Stimulated activated naive CD8-positive, alpha-beta T cell treated with anti-CD3 and anti-CD28 coated beads, Interleukin-15, Interleukin-2, amounts not matched to agents 100 ng/mL and 50 ng/mL, for 24 hours (primary cell): ENCODE results near the gene SLC6A8.
A peak's percentile ranks its signal among the peaks of the same experiment; 100 is the strongest.

Source experiments
- H3K27ac Mint-ChIP-seq: one replicate; pipeline ENCODE4 v1.8.0; 2021; ENCODE audit warnings: mild to moderate bottlenecking, mixed read lengths
- H3K27me3 Mint-ChIP-seq: one replicate; pipeline ENCODE4 v1.8.0; 2021; ENCODE audit warnings: mixed read lengths
- H3K36me3 Mint-ChIP-seq: one replicate; pipeline ENCODE4 v1.8.0; 2021; ENCODE audit warnings: low read depth, mixed read lengths
- H3K4me1 Mint-ChIP-seq: one replicate; pipeline ENCODE4 v1.8.0; 2021; ENCODE audit warnings: low read depth, mixed read lengths
- H3K4me3 Mint-ChIP-seq: one replicate; pipeline ENCODE4 v1.8.0; 2021; ENCODE audit warnings: mild to moderate bottlenecking, mixed read lengths
- H3K9me3 Mint-ChIP-seq: one replicate; pipeline ENCODE4 v1.8.0; 2021; ENCODE audit warnings: mixed read lengths

Gene SLC6A8

DNA sequence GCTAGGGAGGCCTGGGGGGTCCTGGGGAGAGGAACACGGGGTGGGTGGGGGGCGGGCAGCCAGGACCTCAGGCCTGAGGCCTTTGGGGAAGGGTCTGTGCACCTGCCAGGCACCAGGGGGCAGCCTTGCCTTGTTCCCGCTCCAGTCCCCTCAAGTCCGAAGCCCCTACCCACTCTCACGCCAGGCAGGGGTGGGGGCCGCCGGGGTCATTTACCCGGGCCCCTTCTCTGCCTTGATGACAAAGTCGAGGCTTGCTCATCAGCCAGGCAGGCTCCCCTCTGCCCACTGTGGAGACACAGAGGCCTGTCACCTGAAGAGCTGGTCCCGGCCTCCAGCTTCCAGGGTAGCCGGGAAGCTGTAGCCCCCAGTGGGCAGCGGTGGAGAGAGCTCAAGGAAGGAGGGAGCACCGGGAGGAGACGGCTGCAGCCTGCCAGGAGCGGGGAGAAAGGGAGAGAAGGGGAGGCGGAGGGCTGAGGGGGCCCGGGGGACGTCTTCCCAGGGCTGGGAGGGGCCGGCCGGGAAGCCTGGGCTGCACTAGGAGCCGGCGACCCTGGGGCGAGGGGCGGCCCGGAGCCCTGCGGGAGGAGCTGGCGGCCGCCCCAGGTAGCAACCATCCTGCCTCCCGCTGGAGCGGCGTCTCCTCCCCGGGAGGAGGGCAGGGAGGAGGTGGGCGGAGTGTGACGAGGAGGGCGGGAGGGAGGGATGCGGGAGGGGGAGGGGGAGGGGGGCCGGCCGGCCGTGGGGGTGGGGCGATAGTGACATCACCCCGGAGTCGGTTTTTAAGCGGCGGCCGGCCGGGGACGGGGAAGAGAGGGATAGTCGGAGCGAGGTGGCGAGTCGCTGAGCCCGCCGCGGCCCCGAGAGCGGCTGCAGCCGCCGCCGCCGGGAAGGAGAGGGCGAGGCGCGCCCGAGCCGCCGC is at the start of gene SLC6A8:
Gene SLC6A8 (plus strand): TSS at position 806 of the 919 bp plus-strand sequence. CDS start 649 bp downstream, outside the sequence.
- no peaks in the 10 kb centered on the region for H3K36me3 Mint-ChIP-seq
- H3K27ac Mint-ChIP-seq: no peak within 1 kb of the TSS
- peaks cover 6% of the 10 kb centered on the region for H3K27me3 Mint-ChIP-seq

DNA sequence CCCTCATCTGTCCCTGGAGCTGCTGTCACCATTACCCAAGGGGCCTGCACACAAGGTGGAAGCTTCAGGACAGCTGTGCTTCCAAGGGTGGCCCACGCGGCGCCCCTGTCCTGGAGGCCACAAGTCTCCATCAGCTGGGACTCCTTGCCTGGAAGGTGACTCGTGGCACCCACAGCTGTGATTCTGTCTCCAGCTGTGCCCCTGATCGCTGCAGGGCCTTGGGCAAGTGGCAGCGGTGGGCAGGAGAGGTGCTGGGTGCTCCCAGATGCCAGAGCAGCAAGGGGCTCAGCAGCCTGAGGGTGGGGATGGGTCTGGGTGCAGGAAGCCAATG is 49.7 kb upstream of the SLC6A8 start:
- Mint-ChIP-seq H3K36me3 (no peaks in the 10 kb centered on the region), H3K9me3 (no peaks in the 10 kb centered on the region), H3K4me3 (no peak overlapping the region), H3K27me3 (peaks cover 9% of the 10 kb centered on the region), H3K27ac (no peak overlapping the region), H3K4me1 (peaks cover 8% of the 10 kb centered on the region)

More for the DNA sequence above, at the start of gene SLC6A8:
- H3K4me1 Mint-ChIP-seq: no peaks in the 10 kb centered on the region
- H3K9me3 Mint-ChIP-seq: no peaks in the 10 kb centered on the region
- peak within 1 kb of the TSS; percentile 48 for H3K4me3 Mint-ChIP-seq

- no peaks in the 10 kb centered on the region for H3K9me3 Mint-ChIP-seq
These were observed 49.1 kb upstream of the SLC6A8 start for GRCh38 chrX:153638436-153639176.

DNA sequence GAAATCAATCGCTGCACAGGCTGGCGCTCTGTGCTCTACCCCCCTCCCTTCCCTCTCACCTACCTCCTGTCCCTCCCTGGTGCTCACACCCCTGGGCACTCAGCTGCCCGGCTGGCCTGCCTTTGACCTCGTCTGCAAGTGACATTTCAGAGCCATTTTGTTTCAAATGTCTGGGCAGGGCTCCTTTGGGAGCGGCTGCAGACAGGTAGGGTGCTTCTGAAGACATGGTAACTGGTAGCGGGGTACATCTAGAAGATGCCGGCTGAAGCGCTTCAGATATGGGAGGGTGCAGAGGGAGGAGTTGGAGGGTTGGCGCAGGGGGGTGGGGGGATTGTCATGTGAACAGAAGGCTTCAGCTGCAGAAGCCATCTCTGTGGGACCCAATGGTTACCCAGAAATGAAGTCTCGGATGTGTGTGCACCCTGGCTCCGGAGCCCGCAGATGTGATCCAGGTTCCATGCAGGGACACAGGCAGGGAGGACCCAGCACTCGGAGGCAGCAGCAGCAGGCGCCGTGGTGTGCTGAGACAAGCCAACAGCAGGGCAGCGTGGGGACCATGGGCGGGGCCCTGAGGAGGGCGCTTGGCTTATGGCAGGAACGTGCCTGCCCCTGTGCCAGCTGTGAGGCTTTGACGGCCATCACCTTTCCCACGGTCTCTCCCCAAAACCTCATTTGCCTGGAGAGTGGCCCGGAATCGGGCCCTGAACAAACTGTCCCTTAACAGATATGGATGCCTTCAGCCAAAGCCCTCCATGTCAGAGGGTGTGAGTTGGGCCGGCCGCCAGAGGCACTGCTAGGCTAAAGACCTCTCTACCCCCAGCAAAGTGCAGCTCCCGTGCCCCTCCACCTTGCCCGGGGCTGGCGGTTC is 48.3 kb upstream of the SLC6A8 start:
- Mint-ChIP-seq H3K27ac (no peak overlapping the region), H3K9me3 (no peaks in the 10 kb centered on the region), H3K4me3 (no peak overlapping the region), H3K36me3 (no peaks in the 10 kb centered on the region), H3K27me3 (peaks cover 10% of the 10 kb centered on the region), H3K4me1 (peaks cover 9% of the 10 kb centered on the region)

More at GRCh38 chrX:153638436-153639176, 49.1 kb upstream of the SLC6A8 start:
- Mint-ChIP-seq H3K27ac (no peak overlapping the region), H3K4me1 (peaks cover 9% of the 10 kb centered on the region), H3K36me3 (no peaks in the 10 kb centered on the region), H3K4me3 (no peak overlapping the region), H3K27me3 (peaks cover 10% of the 10 kb centered on the region)

- H3K4me1 Mint-ChIP-seq: peaks cover 9% of the 10 kb centered on the region
- H3K27me3 Mint-ChIP-seq: peaks cover 16% of the 10 kb centered on the region
- H3K36me3 Mint-ChIP-seq: no peaks in the 10 kb centered on the region
- H3K4me3 Mint-ChIP-seq: no peak overlapping the region
- H3K27ac Mint-ChIP-seq: no peak overlapping the region
- H3K9me3 Mint-ChIP-seq: no peaks in the 10 kb centered on the region
These were observed 47.6 kb upstream of the SLC6A8 start for GRCh38 chrX:153640045-153640686.

DNA sequence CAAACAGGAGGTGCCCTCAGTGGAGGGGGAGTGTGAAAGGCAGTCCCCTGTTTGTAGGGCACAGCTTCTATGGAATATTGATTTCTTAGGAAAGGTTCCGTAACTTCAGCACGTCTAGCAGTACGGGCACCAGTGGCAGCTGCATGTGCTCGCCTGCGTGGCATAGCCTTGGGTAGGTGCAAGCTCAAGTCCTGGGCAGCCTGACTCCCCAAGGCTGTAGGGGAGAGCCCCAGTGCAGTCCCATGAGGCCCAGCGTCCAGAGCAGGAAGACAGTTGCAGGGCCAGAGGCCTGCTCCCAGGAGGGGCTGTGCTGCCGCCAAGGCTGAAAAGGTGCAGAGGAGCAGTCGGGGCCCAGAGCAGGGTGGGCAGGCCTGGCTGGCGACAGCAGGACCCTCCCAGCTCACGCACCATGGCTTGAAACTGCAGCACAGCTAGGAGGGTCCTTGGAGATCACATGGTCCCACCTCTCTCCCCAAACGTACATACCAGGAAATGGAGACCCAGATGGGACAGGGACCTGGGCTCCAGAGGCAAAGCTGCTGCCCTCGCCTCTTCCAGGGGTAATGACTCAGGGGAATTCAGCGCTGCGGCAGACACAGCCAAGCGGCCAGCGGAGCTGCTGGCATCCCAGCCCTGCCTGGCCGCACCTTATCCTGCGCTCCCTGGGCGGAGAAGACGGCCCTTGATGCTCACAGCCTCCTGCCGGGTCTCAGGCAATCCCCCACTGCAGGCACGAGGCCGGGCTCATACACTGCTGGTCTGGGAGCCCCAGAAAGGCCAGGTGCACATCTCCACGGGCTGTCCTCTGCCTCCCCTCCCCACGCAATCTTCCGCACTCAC is 46.8 kb upstream of the SLC6A8 start:
- H3K27me3 Mint-ChIP-seq: peaks cover 24% of the 10 kb centered on the region
- no peak overlapping the region for H3K4me3 Mint-ChIP-seq
- no peaks in the 10 kb centered on the region for H3K9me3 Mint-ChIP-seq
- H3K36me3 Mint-ChIP-seq: no peaks in the 10 kb centered on the region
- no peak overlapping the region for H3K27ac Mint-ChIP-seq
- peaks cover 9% of the 10 kb centered on the region for H3K4me1 Mint-ChIP-seq

DNA sequence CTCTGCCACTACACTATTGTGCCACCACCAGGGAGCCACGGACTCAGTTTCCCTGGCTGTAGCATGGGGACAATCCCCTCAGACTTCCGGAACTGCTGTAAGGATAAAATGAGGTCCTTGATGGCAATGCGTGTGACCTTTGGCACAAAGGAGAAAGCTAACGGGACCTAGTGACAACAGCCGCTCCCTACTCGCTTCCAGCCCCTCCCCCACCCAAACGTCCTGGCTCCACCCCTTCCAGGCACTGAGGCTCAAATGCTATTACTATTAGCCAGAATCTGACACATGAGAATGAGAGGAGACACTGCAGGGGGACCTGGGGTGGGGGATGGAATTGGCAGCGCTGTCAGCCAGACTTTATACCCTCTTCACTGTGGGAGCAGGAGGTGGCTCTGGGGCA is 46.1 kb upstream of the SLC6A8 start:
- H3K9me3 Mint-ChIP-seq: no peaks in the 10 kb centered on the region
- H3K4me1 Mint-ChIP-seq: peaks cover 9% of the 10 kb centered on the region
- peaks cover 29% of the 10 kb centered on the region for H3K27me3 Mint-ChIP-seq
- H3K27ac Mint-ChIP-seq: no peak overlapping the region
- H3K4me3 Mint-ChIP-seq: no peak overlapping the region
- no peaks in the 10 kb centered on the region for H3K36me3 Mint-ChIP-seq

GRCh38 chrX:153642051-153642654 is 45.6 kb upstream of the SLC6A8 start:
- no peaks in the 10 kb centered on the region for H3K9me3 Mint-ChIP-seq
- peaks cover 9% of the 10 kb centered on the region for H3K4me1 Mint-ChIP-seq
- no peaks in the 10 kb centered on the region for H3K36me3 Mint-ChIP-seq
- peaks cover 29% of the 10 kb centered on the region for H3K27me3 Mint-ChIP-seq
- no peak overlapping the region for H3K4me3 Mint-ChIP-seq
- H3K27ac Mint-ChIP-seq: no peak overlapping the region

GRCh38 chrX:153642655-153643430 is 44.9 kb upstream of the SLC6A8 start:
- H3K4me3 Mint-ChIP-seq: peak overlapping the region; percentile 10
- H3K36me3 Mint-ChIP-seq: no peaks in the 10 kb centered on the region
- no peak overlapping the region for H3K27ac Mint-ChIP-seq
- H3K4me1 Mint-ChIP-seq: peaks cover 9% of the 10 kb centered on the region
- peaks cover 29% of the 10 kb centered on the region for H3K27me3 Mint-ChIP-seq
- no peaks in the 10 kb centered on the region for H3K9me3 Mint-ChIP-seq

GRCh38 chrX:153643431-153644351 is 44.0 kb upstream of the SLC6A8 start:
- no peak overlapping the region for H3K27ac Mint-ChIP-seq
- H3K4me3 Mint-ChIP-seq: no peak overlapping the region
- no peaks in the 10 kb centered on the region for H3K9me3 Mint-ChIP-seq
- peaks cover 33% of the 10 kb centered on the region for H3K27me3 Mint-ChIP-seq
- no peaks in the 10 kb centered on the region for H3K36me3 Mint-ChIP-seq
- peaks cover 9% of the 10 kb centered on the region for H3K4me1 Mint-ChIP-seq

- H3K27ac Mint-ChIP-seq: no peak overlapping the region
- peaks cover 9% of the 10 kb centered on the region for H3K4me1 Mint-ChIP-seq
- peaks cover 35% of the 10 kb centered on the region for H3K27me3 Mint-ChIP-seq
- no peaks in the 10 kb centered on the region for H3K36me3 Mint-ChIP-seq
- H3K4me3 Mint-ChIP-seq: no peak overlapping the region
- H3K9me3 Mint-ChIP-seq: no peaks in the 10 kb centered on the region
These were observed 43.2 kb upstream of the SLC6A8 start for GRCh38 chrX:153644356-153645125.
